ENCODE results near the gene NRG3.

The NRG3 gene

GRCh38 chr10:82294874-82295378 is 419.9 kb downstream of the NRG3 start:
- H3K27ac ChIP-seq (ENCODE audit: low read depth, low read length, poor library complexity, severe bottlenecking), result no peak overlapping the region
- H3F3A ChIP-seq (ENCODE audit: insufficient read depth, low read length), result no peaks in the 10 kb centered on the region
- no peaks in the 10 kb centered on the region for H3K36me3 ChIP-seq (ENCODE audit: insufficient read depth, low read length)
- H3K4me1 ChIP-seq (ENCODE audit: insufficient read depth, low read length, severe bottlenecking), result peaks cover 35% of the 10 kb centered on the region
- H4K20me1 ChIP-seq (ENCODE audit: insufficient read depth, low read length), result no peaks in the 10 kb centered on the region
- TF ChIP-seq CTCF (IDR thresholded peaks at IDR 0.05; ENCODE audit: low read length) (no peak), EZH2 (IDR thresholded peaks at IDR 0.05; ENCODE audit: borderline replicate concordance, low read length) (no peak)
- H3K4me2 ChIP-seq (ENCODE audit: low read length), result no peak overlapping the region
- no peaks in the 10 kb centered on the region for H3K27me3 ChIP-seq (ENCODE audit: insufficient read depth, low read length)
- no peaks in the 10 kb centered on the region for H3K9me2 ChIP-seq (ENCODE audit: low read depth, low read length)
- H3K9me3 ChIP-seq (ENCODE audit: low read length), result 0 out of 2 replicates have a peak, but pooled peaks cover 3% of the 10 kb centered on the region
- no peak overlapping the region for H3K9ac ChIP-seq (ENCODE audit: low read length)
- no peaks in the 10 kb centered on the region for H3K79me2 ChIP-seq (ENCODE audit: insufficient read depth, low read length)
- H2AFZ ChIP-seq (ENCODE audit: low read length), result no peak overlapping the region
- no peak overlapping the region for H3K4me3 ChIP-seq (ENCODE audit: low read depth, low read length, poor library complexity, severe bottlenecking)

GRCh38 chr10:82308641-82309040 is 433.6 kb downstream of the NRG3 start:
- Histone ChIP-seq H3K4me2 (ENCODE audit: low read length) (peak overlapping the region; percentile 34; the same call in 1 of the 2 replicates), H3F3A (ENCODE audit: insufficient read depth, low read length) (peaks cover 3% of the 10 kb centered on the region; the same call in 1 of the 2 replicates), H2AFZ (ENCODE audit: low read length) (no peak overlapping the region; the same call in 1 of the 2 replicates), H3K36me3 (ENCODE audit: insufficient read depth, low read length) (no peaks in the 10 kb centered on the region), H3K9me3 (ENCODE audit: low read length) (no peaks in the 10 kb centered on the region), H3K9me2 (ENCODE audit: low read depth, low read length) (no peaks in the 10 kb centered on the region), H3K9ac (ENCODE audit: low read length) (no peak overlapping the region), H3K27me3 (ENCODE audit: insufficient read depth, low read length) (no peaks in the 10 kb centered on the region), H3K79me2 (ENCODE audit: insufficient read depth, low read length) (no peaks in the 10 kb centered on the region), H4K20me1 (ENCODE audit: insufficient read depth, low read length) (no peaks in the 10 kb centered on the region), H3K4me1 (ENCODE audit: insufficient read depth, low read length, severe bottlenecking) (peaks cover 23% of the 10 kb centered on the region), H3K27ac (ENCODE audit: low read depth, low read length, poor library complexity, severe bottlenecking) (no peak overlapping the region), H3K4me3 (ENCODE audit: low read depth, low read length, poor library complexity, severe bottlenecking) (no peak overlapping the region)
- no peak for TF ChIP-seq CTCF (IDR thresholded peaks at IDR 0.05; ENCODE audit: low read length)
- TF ChIP-seq EZH2 (IDR thresholded peaks at IDR 0.05; ENCODE audit: borderline replicate concordance, low read length), result no peak

GRCh38 chr10:82310839-82311238 is 435.8 kb downstream of the NRG3 start:
- no peak overlapping the region for H3K4me2 ChIP-seq (ENCODE audit: low read length)
- H3K4me1 ChIP-seq (ENCODE audit: insufficient read depth, low read length, severe bottlenecking), result peaks cover 30% of the 10 kb centered on the region
- H3F3A ChIP-seq (ENCODE audit: insufficient read depth, low read length), result peaks cover 3% of the 10 kb centered on the region; the same call in 1 of the 2 replicates
- no peaks in the 10 kb centered on the region for H3K9me2 ChIP-seq (ENCODE audit: low read depth, low read length)
- no peaks in the 10 kb centered on the region for H4K20me1 ChIP-seq (ENCODE audit: insufficient read depth, low read length)
- no peaks in the 10 kb centered on the region for H3K36me3 ChIP-seq (ENCODE audit: insufficient read depth, low read length)
- H3K9ac ChIP-seq (ENCODE audit: low read length), result no peak overlapping the region
- TF ChIP-seq EZH2 (IDR thresholded peaks at IDR 0.05; ENCODE audit: borderline replicate concordance, low read length), result no peak
- H3K27ac ChIP-seq (ENCODE audit: low read depth, low read length, poor library complexity, severe bottlenecking), result no peak overlapping the region
- H3K79me2 ChIP-seq (ENCODE audit: insufficient read depth, low read length), result no peaks in the 10 kb centered on the region
- H2AFZ ChIP-seq (ENCODE audit: low read length), result 0 out of 2 replicates have a peak overlapping the region, but pooled peaks have one; percentile 62
- no peaks in the 10 kb centered on the region for H3K27me3 ChIP-seq (ENCODE audit: insufficient read depth, low read length)
- no peaks in the 10 kb centered on the region for H3K9me3 ChIP-seq (ENCODE audit: low read length)
- no peak overlapping the region for H3K4me3 ChIP-seq (ENCODE audit: low read depth, low read length, poor library complexity, severe bottlenecking)

GRCh38 chr10:82313401-82313800 is 438.4 kb downstream of the NRG3 start:
- Histone ChIP-seq H3K4me2 (ENCODE audit: low read length) (no peak overlapping the region), H3K4me3 (ENCODE audit: low read depth, low read length, poor library complexity, severe bottlenecking) (no peak overlapping the region), H2AFZ (ENCODE audit: low read length) (no peak overlapping the region), H3K36me3 (ENCODE audit: insufficient read depth, low read length) (no peaks in the 10 kb centered on the region), H3K27ac (ENCODE audit: low read depth, low read length, poor library complexity, severe bottlenecking) (no peak overlapping the region), H3K79me2 (ENCODE audit: insufficient read depth, low read length) (no peaks in the 10 kb centered on the region), H3K9ac (ENCODE audit: low read length) (no peak overlapping the region), H3K4me1 (ENCODE audit: insufficient read depth, low read length, severe bottlenecking) (peaks cover 38% of the 10 kb centered on the region), H3K9me3 (ENCODE audit: low read length) (no peaks in the 10 kb centered on the region), H4K20me1 (ENCODE audit: insufficient read depth, low read length) (no peaks in the 10 kb centered on the region), H3F3A (ENCODE audit: insufficient read depth, low read length) (peaks cover 3% of the 10 kb centered on the region; the same call in 1 of the 2 replicates), H3K9me2 (ENCODE audit: low read depth, low read length) (no peaks in the 10 kb centered on the region), H3K27me3 (ENCODE audit: insufficient read depth, low read length) (no peaks in the 10 kb centered on the region)
- TF ChIP-seq EZH2 (IDR thresholded peaks at IDR 0.05; ENCODE audit: borderline replicate concordance, low read length) (no peak), CTCF (IDR thresholded peaks at IDR 0.05; ENCODE audit: low read length) (no peak)
